GM21786 (cell line): ENCODE measurements around the gene MEI4.
"Not testable (repeated sequence)": the region's sequence is repeated elsewhere in the genome, so short reads cannot be mapped to it uniquely, and the experiment has no call there.

Experiments used
- ATAC-seq: cut with Tn5 transposase; IDR thresholded peaks from one replicate; pipeline ENCODE4 v1.9.1; 2021; ENCODE audit not compliant: unreplicated experiment

The MEI4 gene

GRCh38 chr6:77678048-77678447 lies 25.2 kb downstream of the MEI4 start:
- no peak for ATAC-seq

GRCh38 chr6:77683515-77683914 lies 30.7 kb downstream of the MEI4 start:
- no peak for ATAC-seq

GRCh38 chr6:77686931-77687330 lies 34.1 kb downstream of the MEI4 start:
- no peak for ATAC-seq

GRCh38 chr6:77688649-77689048 lies 35.8 kb downstream of the MEI4 start:
- ATAC-seq = no peak

GRCh38 chr6:77700095-77700494 lies 47.3 kb downstream of the MEI4 start:
- not testable (repeated sequence) for ATAC-seq

GRCh38 chr6:77707603-77708002 lies 54.8 kb downstream of the MEI4 start:
- no peak for ATAC-seq

- no peak for ATAC-seq
Measured at GRCh38 chr6:77715588-77715987, 62.7 kb downstream of the MEI4 start.

- no peak for ATAC-seq
Measured at GRCh38 chr6:77716311-77716710, 63.5 kb downstream of the MEI4 start.

GRCh38 chr6:77736010-77736409 lies 83.2 kb downstream of the MEI4 start:
- ATAC-seq = not testable (repeated sequence)

- no peak for ATAC-seq
Measured at GRCh38 chr6:77740380-77740779, 87.5 kb downstream of the MEI4 start.

GRCh38 chr6:77752156-77752555 lies 99.3 kb downstream of the MEI4 start:
- ATAC-seq = not testable (repeated sequence)

GRCh38 chr6:77762386-77762785 lies 109.5 kb downstream of the MEI4 start:
- no peak for ATAC-seq

GRCh38 chr6:77763124-77763523 lies 110.3 kb downstream of the MEI4 start:
- no peak for ATAC-seq

- ATAC-seq = no peak
Measured at GRCh38 chr6:77764364-77764763, 111.5 kb downstream of the MEI4 start.

GRCh38 chr6:77773157-77773822 lies 120.5 kb downstream of the MEI4 start:
- no peak for ATAC-seq

GRCh38 chr6:77774457-77774856 lies 121.6 kb downstream of the MEI4 start:
- no peak for ATAC-seq

GRCh38 chr6:77776441-77776840 lies 123.6 kb downstream of the MEI4 start:
- no peak for ATAC-seq

- ATAC-seq = no peak
Measured at GRCh38 chr6:77778527-77778926, 125.7 kb downstream of the MEI4 start.

- ATAC-seq = no peak
Measured at GRCh38 chr6:77786935-77787629, 134.2 kb downstream of the MEI4 start.

- ATAC-seq = no peak
Measured at GRCh38 chr6:77796824-77797809, 144.3 kb downstream of the MEI4 start.

GRCh38 chr6:77812304-77812703 lies 159.5 kb downstream of the MEI4 start:
- ATAC-seq = no peak

- ATAC-seq = no peak
Measured at GRCh38 chr6:77813090-77813489, 160.3 kb downstream of the MEI4 start.
